GM12878 (cell line): ENCODE results near the gene CXCL12. TPM values are rescaled to one million over a fixed set of nuclear protein-coding genes. Genes with fewer than 3 reads are reported as not detected.

ENCODE experiments used
- ATAC-seq: fragments of 200-7000 bp; cut with Tn5 transposase; 3 replicates; pipeline ENCODE4 v1.9.1; 2020; ENCODE audit warnings: mild to moderate bottlenecking, moderate library complexity
- BruUV-seq: library from RNA; stranded (reverse); fragments of 400-500 nt; replicated peaks from 2 replicates; lab custom pipeline; 2021; lab: Mats Ljungman, UMichigan
- CTCF ChIA-PET: fragments of 300-600 bp; sonication (Branson Sonifier 250); formaldehyde crosslinking; extraction: SDS; loops from one replicate; lab custom pipeline; 2021; ENCODE audit warnings: inconsistent platforms; lab: Yijun Ruan, JAX
- POLR2A ChIA-PET: fragments of 350-600 bp; formaldehyde crosslinking; extraction: SDS; loops from one replicate; lab custom pipeline; 2021; ENCODE audit warnings: inconsistent platforms; lab: Charles Lee
- RAD21 ChIA-PET: fragments of 300-600 bp; sonication (Branson Sonifier 250); formaldehyde crosslinking; loops from one replicate; lab custom pipeline; 2023; ENCODE audit warnings: antibody characterized with exemption; ENCODE audit not compliant: unreplicated experiment; lab: Charles Lee
- SMC1A ChIA-PET: fragments of 300-600 bp; sonication (Branson Sonifier 250); formaldehyde crosslinking; loops from one replicate; lab custom pipeline; 2023; ENCODE audit not compliant: unreplicated experiment, uncharacterized antibody; lab: Charles Lee
- DNase-seq: peaks from one replicate; pipeline ENCODE4 v3.0.0-alpha.2; 2011; ENCODE audit warnings: low read depth, low spot score
- FAIRE-seq: peaks from 3 replicates; lab custom pipeline; 2011; peaks lifted over from hg19 to GRCh38; lab: Jason Lieb, UNC
- H2AFZ ChIP-seq: 2 replicates; pipeline ENCODE4 v1.6.0; 2011; ENCODE audit warnings: low read depth, low read length, control low read depth; ENCODE audit not compliant: control insufficient read depth
- H3K27ac ChIP-seq: 2 replicates; pipeline ENCODE4 v1.5.1; 2011; ENCODE audit warnings: control low read depth; ENCODE audit not compliant: control insufficient read depth, insufficient read depth
- H3K27me3 ChIP-seq, 2 experiments: replicated peaks in 1 of 2; 2 replicates each; pipeline versions ENCODE4 v1.6.0 to v1.6.1; 2011; ENCODE audit warnings: low read length in 1 of 2; ENCODE audit not compliant: control insufficient read depth in 2 of 2, insufficient read depth in 2 of 2
- H3K36me3 ChIP-seq, 2 experiments: 2 replicates each; pipeline ENCODE4 v1.5.1; 2011; ENCODE audit warnings: low read length in 1 of 2; ENCODE audit not compliant: control insufficient read depth in 2 of 2, insufficient read depth in 2 of 2
- H3K4me1 ChIP-seq: 2 replicates; pipeline ENCODE4 v1.6.1; 2011; ENCODE audit warnings: mild to moderate bottlenecking, low read length, moderate library complexity, mixed read lengths; ENCODE audit not compliant: control insufficient read depth, insufficient read depth
- H3K4me2 ChIP-seq: 2 replicates; pipeline ENCODE4 v1.6.0; 2011; ENCODE audit warnings: control low read depth; ENCODE audit not compliant: control insufficient read depth, insufficient read depth
- H3K4me3 ChIP-seq: fragments of 200-600 bp; sonication (generic); 2 replicates; pipeline ENCODE4 v1.5.1; 2016
- H3K79me2 ChIP-seq: 2 replicates; pipeline ENCODE4 v1.6.0; 2011; ENCODE audit warnings: low read length; ENCODE audit not compliant: control insufficient read depth, insufficient read depth
- H3K9ac ChIP-seq: 2 replicates; pipeline ENCODE4 v1.8.0; 2011; ENCODE audit warnings: low read length, control low read depth, mixed read lengths; ENCODE audit not compliant: control insufficient read depth, insufficient read depth
- H3K9me3 ChIP-seq: replicated peaks from 3 replicates; pipeline ENCODE4 v1.5.1; 2011; ENCODE audit warnings: mild to moderate bottlenecking, low read length; ENCODE audit not compliant: control insufficient read depth, insufficient read depth
- H4K20me1 ChIP-seq: 2 replicates; pipeline ENCODE4 v1.6.0; 2011; ENCODE audit not compliant: control insufficient read depth, insufficient read depth
- ESRRA ChIP-seq: IDR thresholded peaks from 2 replicates; pipeline ENCODE4 v1.6.1; 2012; ENCODE audit warnings: mild to moderate bottlenecking, low read length, improper control_type of control experiment
- NFIC ChIP-seq: IDR thresholded peaks from 2 replicates; pipeline ENCODE4 v1.6.1; 2012; ENCODE audit warnings: low read depth, mild to moderate bottlenecking, inconsistent platforms, low read length, moderate library complexity
- NFYA ChIP-seq: IDR thresholded peaks from 2 replicates; pipeline ENCODE4 v1.6.1; 2011; ENCODE audit warnings: low read depth, mild to moderate bottlenecking, low read length, improper control_type of control experiment, borderline replicate concordance
- NR2F1 ChIP-seq: fragments of 450-650 bp; conservative IDR thresholded peaks from 2 replicates; pipeline ENCODE4 v1.6.1; 2017; ENCODE audit warnings: mild to moderate bottlenecking
- POU2F2 ChIP-seq: IDR thresholded peaks from 3 replicates; pipeline ENCODE4 v1.6.1; 2011; ENCODE audit warnings: low read depth, mild to moderate bottlenecking, low read length, borderline replicate concordance
- TBL1XR1 ChIP-seq: IDR thresholded peaks from 2 replicates; pipeline ENCODE4 v1.6.1; 2012; ENCODE audit warnings: low read depth, low read length, improper control_type of control experiment
- ZBTB4 ChIP-seq: fragments of 450-650 bp; formaldehyde crosslinking; IDR thresholded peaks from 2 replicates; pipeline ENCODE4 v1.4.0; 2022; ENCODE audit warnings: mild to moderate bottlenecking, moderate library complexity
- ZNF592 ChIP-seq: fragments of 450-650 bp; IDR thresholded peaks from 2 replicates; pipeline ENCODE4 v1.6.1; 2017; ENCODE audit warnings: mild to moderate bottlenecking, moderate library complexity
- WGBS: methylation state at CpG from one replicate; pipeline ENCODE4 v1.1.6; 2016; ENCODE audit warnings: low lambda C conversion rate; ENCODE audit not compliant: insufficient replicate concordance, insufficient coverage; ENCODE audit errors: missing lambda C conversion rate; 5-methylcytosine and 5-hydroxymethylcytosine counted together
- in situ Hi-C: fragments of 300-500 bp; cut with MboI; formaldehyde crosslinking; loops from 9 replicates; pipeline ENCODE4 v1.14.3; 2018; ENCODE audit warnings: mixed read lengths
- intact Hi-C: fragments of 100-400 bp; cut with micrococcal nuclease; formaldehyde crosslinking; loops from one replicate; pipeline ENCODE4 v1.14.2; 2022; ENCODE audit not compliant: unreplicated experiment
- polyA plus RNA-seq, 11 experiments: library from polyadenylated mRNA; depleted of rRNA in 4 of 11; unstranded in 6 of 11; stranded (reverse) in 5 of 11; fragments of >200 nt; fragmentation: Nextera tagmentation in 4 of 11; fragmentation: Illumina TruSeq in 1 of 11; extraction: Ambion mirVana in 4 of 11; extraction: Trizol in 1 of 11; gene quantifications; 1 replicate in 1 of 11; 2 replicates in 10 of 11; pipeline versions ENCODE4 v1.2.1 to v1.2.3, GENCODE V29; 2011 to 2016; ENCODE audit warnings: inconsistent platforms in 2 of 11, missing spikeins in 2 of 11, low read depth in 1 of 11
- total RNA-seq, 4 experiments: library from RNA; depleted of rRNA in 3 of 4; stranded (reverse); fragments of >200 nt in 3 of 4; fragmentation: Illumina TruSeq in 1 of 4; extraction: Trizol in 1 of 4; gene quantifications; 2 replicates each; pipeline versions ENCODE4 v1.2.1 to v1.2.3, GENCODE V29; 2013 to 2021

Gene CXCL12
- total and polyA plus RNA-seq, 10 of the 15 experiments (the other 5 are each of a cell fraction or from before 2014, with no cell fraction given): 0.03 to 4.5 (median 0.53) TPM

DNA sequence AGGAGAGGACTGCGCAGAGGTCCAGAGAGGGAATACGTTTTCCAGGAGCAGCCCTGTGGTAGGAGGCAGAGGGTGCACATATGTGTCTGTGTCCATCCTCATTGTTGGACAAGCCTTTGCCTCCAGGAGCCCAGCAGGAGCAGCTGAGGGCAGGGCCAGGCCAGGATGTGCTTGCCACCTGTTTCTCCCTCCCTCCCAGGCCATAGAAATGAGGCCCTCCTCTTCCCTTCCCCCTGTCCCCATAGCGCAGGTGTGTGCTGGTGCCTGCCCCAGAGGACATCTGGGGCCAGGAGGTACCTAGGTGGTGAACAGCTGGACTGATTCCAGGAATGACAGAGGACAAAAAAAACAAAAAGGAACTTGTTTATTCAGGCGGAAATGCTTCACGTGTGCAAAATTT, 10.5 kb upstream of the CXCL12 start:
- Histone ChIP-seq H3K9ac (no peak overlapping the region), H3K79me2 (no peaks in the 10 kb centered on the region), H4K20me1 (no peaks in the 10 kb centered on the region), H3K9me3 (no peaks in the 10 kb centered on the region), H3K36me3 (no peaks in the 10 kb centered on the region), H3K4me3 (no peak overlapping the region), H3K4me1 (no peaks in the 10 kb centered on the region), H3K27me3 (no peaks in the 10 kb centered on the region; a peak in 2 of 4 replicates), H3K4me2 (no peak overlapping the region), H3K27ac (no peak overlapping the region), H2AFZ (no peak overlapping the region)
- DNase-seq (no peak), FAIRE-seq (no peak), ATAC-seq (no peak)
- ChIA-PET SMC1A (no interaction called here), CTCF (interaction anchor here (2.6 kb wide), 1 partner anchor 9 kb away, joined by 13 read pairs; no protein-coding TSS in a partner anchor), RAD21 (no interaction called here), POLR2A (no interaction called here)
- BruUV-seq: no TSS peak
- 37% methylated on average over 5 of the region's 5 CpGs for WGBS
- in situ Hi-C loops (loop anchor here (25.0 kb wide), 1 partner anchor 467 kb away; no protein-coding TSS in a partner anchor), intact Hi-C loops (loop anchor here (10.0 kb wide), 1 partner anchor 459 kb away; no protein-coding TSS in a partner anchor)
- TF ChIP-seq NR2F1: no peak
- TF ChIP-seq ESRRA: no peak
- TF ChIP-seq POU2F2: no peak
- TF ChIP-seq ZNF592: no peak
- TF ChIP-seq NFIC: no peak
- no peak for TF ChIP-seq NFYA
- TF ChIP-seq ZBTB4 (CRISPR knock-in tag): no peak
- TF ChIP-seq TBL1XR1: no peak
